H9 (cell line): Measurements from ENCODE around the gene TAS2R40. TPM values are rescaled to one million over a fixed set of nuclear protein-coding genes. Genes with fewer than 3 reads are reported as not detected.

Experiments
- DNase-seq: peaks from one replicate; pipeline ENCODE4 v3.0.0-alpha.2; 2017
- H2AFZ ChIP-seq: one replicate; pipeline ENCODE4 v1.6.1; 2013; ENCODE audit warnings: mild to moderate bottlenecking, low read length, control low read depth, moderate library complexity
- H2AK5ac ChIP-seq: 2 replicates; pipeline ENCODE4 v1.6.1; 2013; ENCODE audit warnings: low read length, control low read depth, mixed read lengths; ENCODE audit not compliant: insufficient read length
- H2BK120ac ChIP-seq: one replicate; pipeline ENCODE4 v1.6.1; 2013; ENCODE audit warnings: low read depth, mild to moderate bottlenecking, low read length, control low read depth, inconsistent platforms; ENCODE audit not compliant: poor library complexity, severe bottlenecking
- H2BK12ac ChIP-seq: 2 replicates; pipeline ENCODE4 v1.6.1; 2013; ENCODE audit warnings: low read length, control low read depth, mixed read lengths, low read depth; ENCODE audit not compliant: insufficient read length
- H2BK15ac ChIP-seq: 2 replicates; pipeline ENCODE4 v1.6.1; 2013; ENCODE audit warnings: low read depth, low read length, control low read depth
- H2BK20ac ChIP-seq: one replicate; pipeline ENCODE4 v1.6.1; 2013; ENCODE audit warnings: low read depth, mild to moderate bottlenecking, low read length, control low read depth, inconsistent platforms; ENCODE audit not compliant: poor library complexity, severe bottlenecking
- H2BK5ac ChIP-seq: 2 replicates; pipeline ENCODE4 v1.6.1; 2013; ENCODE audit warnings: low read length, control low read depth, mixed read lengths; ENCODE audit not compliant: insufficient read length
- H3K14ac ChIP-seq: 2 replicates; pipeline ENCODE4 v1.6.1; 2013; ENCODE audit warnings: low read length, control low read depth; ENCODE audit not compliant: insufficient read depth
- H3K18ac ChIP-seq: 2 replicates; pipeline ENCODE4 v1.6.1; 2013; ENCODE audit warnings: low read depth, mild to moderate bottlenecking, mixed read lengths, low read length, control low read depth; ENCODE audit not compliant: insufficient read length
- H3K23ac ChIP-seq: 2 replicates; pipeline ENCODE4 v1.6.1; 2013; ENCODE audit warnings: low read length, control low read depth, mixed read lengths, low read depth; ENCODE audit not compliant: insufficient read length
- H3K23me2 ChIP-seq: 2 replicates; pipeline ENCODE4 v1.6.1; 2013; ENCODE audit warnings: low read depth, mild to moderate bottlenecking, mixed read lengths, low read length, control low read depth; ENCODE audit not compliant: insufficient read length, poor library complexity, severe bottlenecking
- H3K27ac ChIP-seq: 2 replicates; pipeline ENCODE4 v1.5.1; 2013; ENCODE audit warnings: low read length, control low read depth, mixed read lengths, low read depth; ENCODE audit not compliant: insufficient read length
- H3K27me3 ChIP-seq: 2 replicates; pipeline ENCODE4 v1.6.1; 2013; ENCODE audit warnings: low read length, control low read depth, inconsistent platforms; ENCODE audit not compliant: insufficient read depth
- H3K4ac ChIP-seq: 2 replicates; pipeline ENCODE4 v1.6.1; 2013; ENCODE audit warnings: low read depth, mild to moderate bottlenecking, control low read depth, inconsistent platforms, low read length, moderate library complexity
- H3K4me1 ChIP-seq: 2 replicates; pipeline ENCODE4 v1.6.1; 2013; ENCODE audit warnings: low read length, control low read depth, inconsistent platforms; ENCODE audit not compliant: insufficient read depth
- H3K4me2 ChIP-seq: 2 replicates; pipeline ENCODE4 v1.6.1; 2013; ENCODE audit warnings: low read length, control low read depth, mixed read lengths; ENCODE audit not compliant: insufficient read length, insufficient read depth
- H3K56ac ChIP-seq: 2 replicates; pipeline ENCODE4 v1.6.1; 2013; ENCODE audit warnings: low read depth, mild to moderate bottlenecking, mixed read lengths, low read length, control low read depth; ENCODE audit not compliant: insufficient read length
- H3K79me1 ChIP-seq: 2 replicates; pipeline ENCODE4 v1.6.1; 2013; ENCODE audit warnings: low read depth, mild to moderate bottlenecking, moderate library complexity, low read length, control low read depth, inconsistent platforms; ENCODE audit not compliant: insufficient read depth, poor library complexity, severe bottlenecking
- H3K79me2 ChIP-seq: 2 replicates; pipeline ENCODE4 v1.6.1; 2013; ENCODE audit warnings: low read length, control low read depth, inconsistent platforms; ENCODE audit not compliant: insufficient read depth
- H3K9ac ChIP-seq: 2 replicates; pipeline ENCODE4 v1.6.1; 2013; ENCODE audit warnings: low read length, control low read depth, mixed read lengths; ENCODE audit not compliant: insufficient read length; ENCODE audit errors: extremely low read depth
- H3K9me3 ChIP-seq: one replicate; pipeline ENCODE4 v1.6.1; 2013; ENCODE audit warnings: low read depth, low read length, inconsistent platforms; ENCODE audit not compliant: control insufficient read depth
- H3T11ph ChIP-seq: one replicate; pipeline ENCODE4 v1.6.1; 2013; ENCODE audit warnings: mild to moderate bottlenecking, low read length, control low read depth, inconsistent platforms
- H4K20me1 ChIP-seq: one replicate; pipeline ENCODE4 v1.6.1; 2013; ENCODE audit not compliant: control insufficient read depth, insufficient read length, insufficient read depth
- H4K5ac ChIP-seq: 2 replicates; pipeline ENCODE4 v1.6.1; 2013; ENCODE audit warnings: low read depth, mild to moderate bottlenecking, mixed read lengths, low read length, control low read depth; ENCODE audit not compliant: insufficient read length
- H4K8ac ChIP-seq: replicated peaks from 2 replicates; pipeline ENCODE4 v1.6.1; 2013; ENCODE audit warnings: low read length, control low read depth, mixed read lengths, low read depth; ENCODE audit not compliant: insufficient read length
- H4K91ac ChIP-seq: 2 replicates; pipeline ENCODE4 v1.6.1; 2013; ENCODE audit warnings: low read depth, mild to moderate bottlenecking, moderate library complexity, mixed read lengths, low read length, control low read depth; ENCODE audit not compliant: insufficient read length
- H3K27ac Mint-ChIP-seq, 3 experiments: 2 replicates in 2 of 3; 3 replicates in 1 of 3; pipeline ENCODE4 v1.8.0; 2020 to 2021; ENCODE audit warnings: mixed read lengths in 3 of 3, mild to moderate bottlenecking in 1 of 3, moderate library complexity in 1 of 3
- H3K27me3 Mint-ChIP-seq: 2 replicates; pipeline ENCODE4 v1.8.0; 2021; ENCODE audit warnings: low read depth, mild to moderate bottlenecking, moderate library complexity, mixed read lengths
- H3K36me3 Mint-ChIP-seq, 3 experiments: 2 replicates in 2 of 3; 3 replicates in 1 of 3; pipeline ENCODE4 v1.8.0; 2020 to 2021; ENCODE audit warnings: low read depth in 3 of 3, mixed read lengths in 3 of 3; ENCODE audit not compliant: insufficient read depth in 1 of 3
- H3K4me1 Mint-ChIP-seq, 2 experiments: 2 replicates each; pipeline ENCODE4 v1.8.0; 2020; ENCODE audit warnings: mixed read lengths in 2 of 2
- H3K4me3 Mint-ChIP-seq, 2 experiments: 2 replicates in 1 of 2; 3 replicates in 1 of 2; pipeline ENCODE4 v1.8.0; 2020 to 2021; ENCODE audit warnings: mild to moderate bottlenecking in 2 of 2, mixed read lengths in 2 of 2, moderate library complexity in 1 of 2
- H3K9me3 Mint-ChIP-seq, 2 experiments: 2 replicates in 1 of 2; 3 replicates in 1 of 2; pipeline ENCODE4 v1.8.0; 2020; ENCODE audit warnings: mild to moderate bottlenecking in 2 of 2, mixed read lengths in 2 of 2, moderate library complexity in 1 of 2
- CTCF ChIP-seq: fragments of 200-600 bp; sonication (generic); conservative IDR thresholded peaks from 3 replicates; pipeline ENCODE4 v1.8.0; 2021; ENCODE audit warnings: antibody characterized with exemption, mild to moderate bottlenecking
- WGBS: extraction: QIAGEN DNeasy Blood & Tissue Kit; methylation state at CpG from one replicate; pipeline ENCODE4 v1.1.7; 2013; ENCODE audit warnings: missing lambda C conversion rate, low lambda C conversion rate, mixed read lengths; ENCODE audit not compliant: insufficient read length; ENCODE audit errors: extremely low coverage; 5-methylcytosine and 5-hydroxymethylcytosine counted together
- total RNA-seq: library from RNA; stranded (reverse); gene quantifications from 2 replicates; pipeline ENCODE4 v1.2.1, GENCODE V29; 2021

Gene TAS2R40
- total RNA-seq, 1 experiment from 2014 or later, result not detected

GRCh38 chr7:143248761-143249354 lies 27.0 kb downstream of the TAS2R40 start:
- Mint-ChIP-seq H3K27ac (no peak overlapping the region), H3K4me3 (no peak overlapping the region), H3K4me1 (no peaks in the 10 kb centered on the region), H3K9me3 (no peaks in the 10 kb centered on the region), H3K27me3 (peaks cover 5% of the 10 kb centered on the region), H3K36me3 (no peaks in the 10 kb centered on the region)
- Histone ChIP-seq H2BK5ac (no peak overlapping the region), H3K23ac (no peak overlapping the region), H4K8ac (no peak overlapping the region), H3K4me1 (no peaks in the 10 kb centered on the region), H3K9ac (no peak overlapping the region), H2BK15ac (no peak overlapping the region), H3K23me2 (no peaks in the 10 kb centered on the region), H3K79me1 (no peaks in the 10 kb centered on the region), H2AK5ac (no peak overlapping the region), H3K14ac (no peak overlapping the region), H2BK120ac (no peak overlapping the region), H3K4ac (no peak overlapping the region), H2BK12ac (no peak overlapping the region), H3K27me3 (no peaks in the 10 kb centered on the region), H3K27ac (no peak overlapping the region), H4K5ac (no peak overlapping the region), H2BK20ac (no peak overlapping the region), H3K56ac (no peak overlapping the region), H3K79me2 (no peaks in the 10 kb centered on the region), H4K91ac (no peak overlapping the region), H3K4me2 (no peak overlapping the region), H2AFZ (no peak overlapping the region), H4K20me1 (no peaks in the 10 kb centered on the region), H3K9me3 (no peaks in the 10 kb centered on the region), H3T11ph (no peak overlapping the region), H3K18ac (no peak overlapping the region)
- DNase-seq, result no peak
- WGBS, result no CpG with 5 or more reads among the region's 2 CpGs
- no peak for TF ChIP-seq CTCF
